HG03432 (cell line): ENCODE measurements around the gene GATA1.

Experiments used
- ATAC-seq: cut with Tn5 transposase; IDR thresholded peaks from one replicate; pipeline ENCODE4 v1.9.1; 2021; ENCODE audit warnings: mild to moderate bottlenecking, moderate library complexity; ENCODE audit not compliant: unreplicated experiment

GATA1 gene

GRCh38 chrX:48784726-48785125, 1.7 kb upstream of the GATA1 start:
- no peak for ATAC-seq

GRCh38 chrX:48785186-48785539, 1.2 kb upstream of the GATA1 start:
- no peak for ATAC-seq

- no peak for ATAC-seq
Observed at GRCh38 chrX:48785540-48786214, 713 bp upstream of the GATA1 start.

- no peak for ATAC-seq
Observed at GRCh38 chrX:48786825-48787504, 575 bp downstream of the GATA1 start.

GRCh38 chrX:48787505-48788443, 1.4 kb downstream of the GATA1 start:
- no peak for ATAC-seq

- no peak for ATAC-seq
Observed at GRCh38 chrX:48789366-48790220, 3.2 kb downstream of the GATA1 start.

GRCh38 chrX:48790477-48790876, 4.1 kb downstream of the GATA1 start:
- no peak for ATAC-seq

- no peak for ATAC-seq
Observed at GRCh38 chrX:48791063-48791820, 4.9 kb downstream of the GATA1 start.

- no peak for ATAC-seq
Observed at GRCh38 chrX:48792219-48792618, 5.8 kb downstream of the GATA1 start.

GRCh38 chrX:48793935-48794334, 7.5 kb downstream of the GATA1 start:
- no peak for ATAC-seq

GRCh38 chrX:48794340-48794910, 8.0 kb downstream of the GATA1 start:
- ATAC-seq = no peak

- no peak for ATAC-seq
Observed at GRCh38 chrX:48794911-48795515, 8.6 kb downstream of the GATA1 start.

GRCh38 chrX:48798318-48798717, 11.9 kb downstream of the GATA1 start:
- no peak for ATAC-seq

- no peak for ATAC-seq
Observed at GRCh38 chrX:48800574-48801279, 14.3 kb downstream of the GATA1 start.

- peak; percentile 91 for ATAC-seq
Observed at GRCh38 chrX:48801280-48802088, 15.1 kb downstream of the GATA1 start, which contains the start of gene HDAC6. Gene HDAC6 (plus strand): TSS chrX:48802067. CDS start chrX:48802693, 626 bp downstream.

GRCh38 chrX:48802089-48802904, 15.9 kb downstream of the GATA1 start:
- ATAC-seq = peak; percentile 44

- ATAC-seq = no peak
Observed at GRCh38 chrX:48802905-48803200, 16.5 kb downstream of the GATA1 start.
